ENCODE results near the gene SPTBN1. TPM values are rescaled to one million over a fixed set of nuclear protein-coding genes. Genes with fewer than 3 reads are reported as not detected.
A peak's percentile ranks its signal among the peaks of the same experiment; 100 is the strongest.

SPTBN1 gene
- polyA plus RNA-seq, 1 donor = 327 TPM

- DNase-seq = no peak
These were observed 159.9 kb downstream of the SPTBN1 start for GRCh38 chr2:54615832-54616534.

- no peak for DNase-seq
These were observed 161.3 kb downstream of the SPTBN1 start for GRCh38 chr2:54617409-54617808.

- no peak for DNase-seq
These were observed 162.8 kb downstream of the SPTBN1 start for GRCh38 chr2:54618646-54619565.

GRCh38 chr2:54619660-54620231 lies 163.6 kb downstream of the SPTBN1 start:
- no peak for DNase-seq

GRCh38 chr2:54620948-54621347 lies 164.8 kb downstream of the SPTBN1 start:
- no peak for DNase-seq

- DNase-seq = peak; percentile 64
These were observed 168.5 kb downstream of the SPTBN1 start for GRCh38 chr2:54624591-54625071.

GRCh38 chr2:54626131-54626530 lies 170.0 kb downstream of the SPTBN1 start:
- DNase-seq = no peak

- no peak for DNase-seq
These were observed 170.8 kb downstream of the SPTBN1 start for GRCh38 chr2:54626884-54627283.

GRCh38 chr2:54627973-54628372 lies 171.8 kb downstream of the SPTBN1 start:
- DNase-seq = no peak

- DNase-seq = no peak
These were observed 172.3 kb downstream of the SPTBN1 start for GRCh38 chr2:54628418-54628817.

- no peak for DNase-seq
These were observed 172.8 kb downstream of the SPTBN1 start for GRCh38 chr2:54628957-54629356.

- no peak for DNase-seq
These were observed 173.3 kb downstream of the SPTBN1 start for GRCh38 chr2:54629390-54629789.

- no peak for DNase-seq
These were observed 174.1 kb downstream of the SPTBN1 start for GRCh38 chr2:54629914-54630857.

GRCh38 chr2:54630858-54631497 lies 174.9 kb downstream of the SPTBN1 start:
- no peak for DNase-seq

- DNase-seq = no peak
These were observed 175.6 kb downstream of the SPTBN1 start for GRCh38 chr2:54631755-54632154.

GRCh38 chr2:54632733-54633692 lies 176.9 kb downstream of the SPTBN1 start:
- DNase-seq = no peak

GRCh38 chr2:54634021-54634420 lies 177.9 kb downstream of the SPTBN1 start:
- no peak for DNase-seq

GRCh38 chr2:54634564-54635511 lies 178.7 kb downstream of the SPTBN1 start:
- DNase-seq = peak; percentile 45

- no peak for DNase-seq
These were observed 179.5 kb downstream of the SPTBN1 start for GRCh38 chr2:54635554-54636152.
